NCI-H2227 treated with DMSO at 0.1 percent for 48 hours (cell line): ENCODE results near the gene CNIH1.
"Not testable (repeated sequence)": the region's sequence is repeated elsewhere in the genome, so short reads cannot be mapped to it uniquely, and the experiment has no call there.

ENCODE experiments used
- DNase-seq: peaks from one replicate; lab custom pipeline; 2025; lab: John Stamatoyannopoulos, UW

The CNIH1 gene

GRCh38 chr14:54427871-54428270 is 13.3 kb downstream of the CNIH1 start:
- no peak for DNase-seq

DNA sequence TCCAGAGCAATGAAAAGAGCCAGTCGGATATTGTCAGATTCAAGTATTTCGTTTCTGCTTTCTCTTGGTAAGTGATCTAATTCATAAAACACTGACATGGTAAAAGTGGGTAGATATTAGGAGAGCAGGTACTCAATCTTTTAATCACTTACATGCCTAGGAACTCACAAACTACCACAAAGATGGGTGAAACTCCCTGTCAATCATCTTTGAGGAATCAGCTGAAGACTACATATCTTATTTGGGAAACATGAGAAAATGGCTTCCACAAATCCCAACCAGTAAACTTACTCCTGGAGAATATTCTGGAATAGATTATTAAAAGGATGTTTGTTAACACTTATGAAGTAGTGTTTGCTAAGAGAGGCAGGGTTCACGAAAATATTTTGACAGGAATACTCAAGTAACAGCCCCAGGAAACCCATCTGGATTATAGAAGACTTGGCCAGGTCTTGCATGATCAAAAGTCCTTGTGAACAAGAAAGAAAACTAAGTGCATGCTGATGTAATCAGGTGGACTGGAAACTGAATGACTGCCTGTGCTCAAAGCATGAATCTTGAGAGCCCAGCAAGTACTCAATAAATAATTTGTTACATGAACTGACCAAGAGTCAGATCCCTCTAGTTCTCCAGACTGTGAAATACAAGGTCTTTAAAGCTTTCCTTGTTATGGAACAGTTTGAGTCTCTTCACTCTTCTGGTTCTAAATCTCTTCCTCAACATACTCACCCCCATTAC is 15.5 kb downstream of the CNIH1 start:
- no peak for DNase-seq

- DNase-seq, result no peak
These were observed 16.1 kb downstream of the CNIH1 start for GRCh38 chr14:54425068-54425467.

GRCh38 chr14:54424479-54424901 is 16.7 kb downstream of the CNIH1 start:
- no peak for DNase-seq

DNA sequence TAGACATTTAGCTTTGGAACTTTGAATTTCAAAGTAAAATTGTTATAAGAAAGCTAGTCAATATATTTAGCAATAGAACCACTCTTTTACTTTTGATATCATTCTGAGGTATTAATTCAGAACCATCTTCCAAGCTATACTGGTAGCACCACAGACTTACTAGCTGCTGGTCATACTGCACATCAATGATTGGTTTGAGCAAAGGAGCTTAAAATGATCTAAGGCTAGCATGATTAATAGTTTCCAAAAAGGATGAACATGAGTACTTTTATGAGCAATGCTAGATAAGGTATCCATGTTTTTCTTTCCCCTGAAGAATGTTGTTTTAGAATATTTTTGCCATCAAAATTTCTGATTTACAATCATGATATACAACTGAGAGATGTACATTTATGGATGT is 17.2 kb downstream of the CNIH1 start:
- DNase-seq, result no peak

DNA sequence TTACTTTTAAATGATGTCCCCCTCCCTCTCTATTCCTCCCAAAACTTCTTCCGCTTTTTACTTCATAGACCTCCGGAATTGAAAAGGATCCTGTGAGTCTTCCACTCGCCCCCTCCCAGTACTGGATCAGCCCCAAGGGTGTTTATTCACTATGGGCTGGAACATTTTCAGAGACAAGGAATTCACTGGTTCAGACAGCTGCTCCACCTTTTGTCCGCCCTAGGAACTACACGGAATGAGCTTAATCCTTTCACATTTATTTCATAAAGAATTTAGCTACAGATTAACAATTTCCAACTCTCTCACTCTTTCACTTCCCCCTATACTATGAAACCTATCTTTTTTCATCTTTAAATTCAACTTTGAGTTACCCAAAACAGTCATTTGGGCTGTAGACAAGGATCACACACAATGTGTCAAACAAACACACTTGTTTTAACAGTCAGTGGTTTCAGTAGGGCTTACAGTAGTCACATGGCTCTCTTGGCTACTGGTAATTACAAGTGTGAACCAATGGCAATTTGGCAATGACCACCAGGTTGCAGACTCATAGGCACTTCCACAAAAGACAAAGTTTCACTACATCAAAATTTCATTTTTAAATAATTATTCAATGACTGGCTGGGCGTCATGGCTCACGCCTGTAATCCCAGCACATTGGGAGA is 20.6 kb downstream of the CNIH1 start:
- DNase-seq, result peak; percentile 9

GRCh38 chr14:54411371-54411770 is 29.8 kb downstream of the CNIH1 start:
- DNase-seq, result no peak

- DNase-seq, result no peak
These were observed 31.0 kb downstream of the CNIH1 start for GRCh38 chr14:54410215-54410614.

- DNase-seq, result not testable (repeated sequence)
These were observed 37.7 kb downstream of the CNIH1 start for GRCh38 chr14:54403401-54404005.

- DNase-seq, result no peak
These were observed 41.6 kb downstream of the CNIH1 start for GRCh38 chr14:54399560-54399959.

- peak; percentile 98 for DNase-seq
These were observed 44.5 kb downstream of the CNIH1 start, which contains the start of gene CDKN3 for GRCh38 chr14:54396493-54397335. CDKN3 (plus strand) TSS chr14:54397007; CDS start chr14:54397069, 62 bp downstream.

- DNase-seq, result no peak
These were observed 45.0 kb downstream of the CNIH1 start for GRCh38 chr14:54396183-54396492.

- no peak for DNase-seq
These were observed 45.5 kb downstream of the CNIH1 start for GRCh38 chr14:54395716-54396115.

DNA sequence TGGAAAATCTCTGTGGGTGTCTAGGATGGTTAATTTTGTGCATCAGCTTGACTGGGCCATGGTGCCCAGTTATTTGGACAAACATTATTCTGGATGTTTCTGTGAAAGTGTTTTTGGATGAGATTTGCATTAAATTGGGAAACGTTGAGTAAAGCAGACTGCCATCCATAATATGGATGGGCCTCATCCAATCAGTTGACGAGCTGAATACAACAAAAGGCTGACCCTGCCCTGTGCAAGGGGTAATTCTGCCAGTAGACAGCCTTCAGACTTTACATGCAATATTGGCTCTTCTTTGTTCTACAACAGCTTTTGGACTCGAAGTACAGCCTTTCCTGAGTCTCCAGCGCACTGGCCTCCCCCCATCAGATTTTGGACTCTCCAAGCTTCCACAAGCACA is 45.9 kb downstream of the CNIH1 start:
- no peak for DNase-seq

GRCh38 chr14:54394596-54394995 is 46.6 kb downstream of the CNIH1 start:
- no peak for DNase-seq

DNA sequence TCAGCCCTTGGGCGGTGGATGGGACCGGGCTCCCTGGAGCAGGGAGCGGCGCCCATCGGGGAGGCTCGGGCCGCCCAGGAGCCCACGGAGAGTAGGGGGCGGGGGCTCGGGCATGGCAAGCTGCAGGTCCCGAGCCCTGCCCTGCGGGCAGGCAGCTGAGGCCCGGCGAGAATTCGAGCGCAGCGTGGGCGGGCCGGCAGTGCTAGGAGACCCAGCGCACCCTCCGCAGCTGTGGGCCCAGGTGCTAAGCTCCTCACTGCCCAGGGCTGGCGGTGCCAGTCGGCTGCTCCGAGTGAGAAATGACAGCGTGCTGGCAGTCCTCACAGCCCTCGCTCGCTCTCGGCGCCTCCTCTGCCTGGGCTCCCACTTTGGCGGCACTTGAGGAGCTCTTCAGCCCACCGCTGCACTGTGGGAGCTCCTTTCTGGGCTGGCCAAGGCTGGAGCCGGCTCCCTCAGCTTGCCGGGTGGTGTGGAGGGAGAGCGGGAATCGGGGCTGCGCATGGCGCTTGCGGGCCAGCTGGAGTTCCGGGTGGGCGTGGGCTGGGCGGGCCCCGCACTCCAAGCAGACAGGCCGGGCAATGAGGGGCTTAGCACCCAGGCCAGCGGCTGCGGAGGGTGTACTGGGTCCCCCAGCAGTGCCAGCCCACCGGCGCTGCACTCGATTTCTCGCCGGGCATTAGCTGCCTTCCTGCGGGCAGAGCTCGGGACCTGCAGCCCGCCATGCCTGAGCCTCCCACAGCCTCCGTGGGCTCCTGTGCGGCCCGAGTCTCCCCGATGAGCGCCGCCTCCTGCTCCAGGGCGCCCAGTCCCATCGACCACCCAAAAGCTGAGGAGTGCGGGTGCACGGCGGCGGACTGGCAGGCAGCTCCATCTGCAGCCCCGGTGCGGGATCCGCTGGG is 47.9 kb downstream of the CNIH1 start:
- not testable (repeated sequence) for DNase-seq

DNA sequence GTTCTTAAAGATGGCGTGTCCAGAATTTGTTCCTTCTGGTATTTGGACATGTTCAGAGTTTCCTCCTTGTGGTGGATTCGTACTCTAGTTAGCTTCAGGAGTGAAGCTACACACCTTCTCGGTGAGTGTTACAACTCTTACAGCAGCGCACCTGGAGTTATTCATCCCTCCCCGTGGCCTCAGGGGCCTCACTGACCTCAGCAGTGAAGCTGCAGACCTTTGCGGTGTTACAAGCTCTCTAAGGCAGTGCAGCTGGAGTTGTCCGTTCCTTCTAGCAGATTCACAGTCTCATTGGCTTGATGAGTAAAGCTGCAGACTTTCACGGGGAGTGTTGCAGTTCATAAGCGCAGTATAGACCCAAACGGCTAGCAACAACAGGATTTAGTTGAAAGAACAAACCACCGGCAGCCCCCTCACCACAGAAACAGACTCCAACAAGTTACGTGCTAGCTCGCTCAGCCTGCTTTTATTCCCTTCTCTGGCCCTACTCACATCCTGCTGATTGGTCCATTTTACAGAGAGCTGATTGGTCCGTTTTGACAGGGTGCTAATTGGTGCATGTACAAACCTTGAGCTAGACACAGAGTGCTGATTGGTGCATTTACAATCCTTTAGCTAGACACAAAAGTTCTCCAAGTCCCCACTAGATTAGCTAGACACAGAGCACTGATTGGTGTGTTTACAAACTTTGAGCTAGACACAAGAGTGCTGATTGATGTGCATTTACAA is 48.9 kb downstream of the CNIH1 start:
- no peak for DNase-seq

- DNase-seq, result no peak
These were observed 53.8 kb downstream of the CNIH1 start for GRCh38 chr14:54387328-54387727.

DNA sequence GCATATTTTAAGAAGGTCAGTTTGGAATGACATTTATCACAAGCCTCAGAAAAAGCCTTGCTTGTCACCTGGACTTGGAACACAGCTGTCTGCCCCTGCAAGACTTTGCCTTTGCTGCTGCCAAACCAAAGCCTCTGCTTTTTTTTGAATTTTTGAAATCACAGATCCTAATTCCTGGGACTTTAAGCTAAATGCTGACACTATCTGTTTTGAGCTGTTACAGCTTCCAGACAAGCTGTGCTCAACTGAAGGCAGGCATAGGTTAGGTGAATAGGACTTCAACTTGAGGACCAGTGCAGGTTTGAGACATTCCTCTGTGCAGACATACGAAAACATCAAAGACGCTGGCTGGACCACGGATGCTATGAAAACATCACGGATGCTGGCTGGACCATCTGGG is 55.6 kb downstream of the CNIH1 start:
- no peak for DNase-seq

GRCh38 chr14:54383835-54384234 is 57.3 kb downstream of the CNIH1 start:
- no peak for DNase-seq

DNA sequence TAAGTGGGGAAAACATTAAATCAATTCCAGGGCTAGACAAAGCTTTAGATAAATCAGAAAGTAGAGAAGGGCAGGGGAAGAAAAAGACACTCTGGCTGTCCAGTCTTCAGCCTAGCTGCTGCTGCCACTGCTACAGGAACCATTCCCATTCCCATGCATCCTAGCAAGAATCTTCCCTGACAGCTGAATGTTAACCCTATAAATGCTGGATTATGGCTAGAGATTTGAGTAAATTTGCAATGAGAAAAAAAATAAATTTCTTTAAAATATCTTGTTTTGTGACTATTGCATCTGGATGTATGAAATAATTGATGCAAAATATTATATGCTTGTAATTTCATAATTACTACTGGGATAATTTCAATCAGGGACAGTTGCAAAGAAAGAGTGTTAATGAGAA is 59.4 kb downstream of the CNIH1 start:
- DNase-seq, result peak; percentile 23
